ENCODE measurements around the gene DACT2.
"Not testable (repeated sequence)": the region's sequence is repeated elsewhere in the genome, so short reads cannot be mapped to it uniquely, and the experiment has no call there.

DACT2 gene

DNA sequence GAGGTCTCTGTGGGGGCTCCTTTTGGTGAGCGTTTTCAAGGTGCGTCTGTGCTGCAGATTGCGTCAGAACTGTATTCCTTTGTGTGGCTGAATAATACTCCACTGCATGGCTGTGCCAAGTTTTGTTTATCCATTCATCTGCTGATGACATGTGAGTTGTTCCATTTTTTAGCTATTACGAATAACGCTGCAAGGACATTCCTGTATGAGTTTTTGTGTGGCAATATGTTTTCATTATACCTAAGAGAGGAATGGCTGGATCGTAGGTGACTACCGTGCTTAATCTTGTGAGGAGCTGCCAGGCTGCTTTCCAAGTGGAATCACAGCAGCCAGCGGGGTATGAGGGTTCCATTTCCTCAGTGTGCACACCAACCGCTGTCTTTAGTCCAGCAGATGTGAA is 1.1 kb upstream of the DACT2 start:
- DNase-seq: no peak

- no peak for DNase-seq
Measured at GRCh38 chr6:168318579-168319278, 848 bp downstream of the DACT2 start.

DNA sequence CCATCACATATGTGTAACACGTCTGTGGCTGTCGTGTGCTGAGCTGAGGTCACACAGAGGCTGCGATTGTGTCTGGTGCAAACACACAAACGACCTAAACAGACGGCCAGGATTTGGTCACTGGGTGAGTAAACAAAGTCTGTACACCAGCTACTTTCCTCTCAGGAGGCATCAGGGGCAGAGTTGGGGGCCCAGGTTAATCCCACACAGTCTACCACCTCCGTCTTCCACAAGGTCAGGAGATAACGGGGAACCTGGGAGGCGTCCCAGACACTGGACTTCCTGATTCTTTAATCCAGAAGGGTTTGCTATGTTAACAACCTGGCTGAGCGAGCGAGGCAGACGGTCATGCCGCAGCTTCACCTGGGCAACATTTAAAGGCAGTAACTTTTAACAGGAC is 1.5 kb downstream of the DACT2 start:
- no peak for DNase-seq

GRCh38 chr6:168315596-168315995 is 4.0 kb downstream of the DACT2 start:
- DNase-seq: no peak

GRCh38 chr6:168314948-168315347 is 4.6 kb downstream of the DACT2 start:
- no peak for DNase-seq

DNA sequence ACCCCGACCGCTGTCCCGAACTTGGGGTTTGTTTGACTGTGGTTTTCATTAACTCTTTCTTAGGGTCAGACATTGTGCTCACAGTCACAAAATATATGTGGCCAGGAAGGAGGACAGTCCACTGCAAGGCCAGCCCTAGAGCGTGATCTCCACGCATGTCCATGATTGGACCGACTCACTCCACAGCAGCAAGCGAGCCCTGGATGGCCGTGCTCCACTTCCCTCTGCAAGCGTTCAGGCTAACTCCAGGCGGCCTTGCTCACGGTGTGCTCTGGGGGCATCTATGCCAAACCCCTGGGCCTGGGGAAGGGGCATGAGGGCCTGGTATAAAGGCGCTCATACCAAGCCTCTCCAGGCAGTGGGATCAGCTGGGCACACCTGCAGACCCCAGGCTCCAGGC is 5.6 kb downstream of the DACT2 start:
- DNase-seq: no peak

- DNase-seq: no peak
Measured at GRCh38 chr6:168313431-168314011, 6.1 kb downstream of the DACT2 start.

GRCh38 chr6:168312125-168312507 is 7.5 kb downstream of the DACT2 start:
- not testable (repeated sequence) for DNase-seq

GRCh38 chr6:168311410-168312124 is 8.0 kb downstream of the DACT2 start:
- no peak for DNase-seq

DNA sequence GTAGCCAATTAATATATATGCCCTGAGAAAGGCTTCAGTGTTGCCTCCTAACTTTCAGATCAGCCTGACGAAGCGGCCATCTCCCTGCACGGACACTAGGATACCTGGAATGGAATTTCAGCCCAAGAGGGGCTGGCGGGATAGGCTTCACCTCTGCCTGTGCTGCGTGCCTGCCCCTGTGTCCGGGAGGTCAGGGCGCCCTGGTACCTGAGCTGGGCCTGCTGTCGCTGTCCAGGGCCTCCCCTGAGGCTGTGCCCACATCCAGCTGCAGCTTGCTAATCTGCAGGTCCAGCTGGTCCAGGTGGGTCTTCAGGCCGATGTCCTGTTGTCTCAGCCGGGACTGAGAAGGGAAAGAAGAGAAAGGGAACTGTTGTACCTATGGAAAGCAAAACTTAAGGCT is 8.6 kb downstream of the DACT2 start:
- DNase-seq: no peak

DNA sequence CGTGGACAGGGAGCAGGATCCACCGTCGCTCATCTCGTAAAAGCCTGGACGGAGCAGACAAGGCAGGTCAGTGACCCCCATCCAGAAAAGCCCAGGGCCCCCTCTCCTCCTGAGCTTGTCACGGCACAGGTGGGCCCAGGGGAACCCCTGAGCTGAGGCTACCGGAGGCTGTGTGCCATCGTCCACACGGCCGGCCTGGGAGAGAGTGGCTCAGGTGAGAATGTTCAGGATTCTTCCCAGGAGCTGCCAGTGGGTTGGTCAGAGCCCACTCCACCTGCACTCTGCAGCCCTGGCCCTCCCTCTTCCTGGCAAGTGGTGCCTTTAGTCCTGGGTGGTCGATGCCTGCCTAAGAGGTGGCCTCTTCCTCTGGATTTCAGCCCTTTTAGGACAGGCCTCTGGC is 9.2 kb downstream of the DACT2 start:
- DNase-seq: no peak

- DNase-seq: no peak
Measured at GRCh38 chr6:168309997-168310396, 9.6 kb downstream of the DACT2 start.

GRCh38 chr6:168309183-168309582 is 10.4 kb downstream of the DACT2 start:
- no peak for DNase-seq

DNA sequence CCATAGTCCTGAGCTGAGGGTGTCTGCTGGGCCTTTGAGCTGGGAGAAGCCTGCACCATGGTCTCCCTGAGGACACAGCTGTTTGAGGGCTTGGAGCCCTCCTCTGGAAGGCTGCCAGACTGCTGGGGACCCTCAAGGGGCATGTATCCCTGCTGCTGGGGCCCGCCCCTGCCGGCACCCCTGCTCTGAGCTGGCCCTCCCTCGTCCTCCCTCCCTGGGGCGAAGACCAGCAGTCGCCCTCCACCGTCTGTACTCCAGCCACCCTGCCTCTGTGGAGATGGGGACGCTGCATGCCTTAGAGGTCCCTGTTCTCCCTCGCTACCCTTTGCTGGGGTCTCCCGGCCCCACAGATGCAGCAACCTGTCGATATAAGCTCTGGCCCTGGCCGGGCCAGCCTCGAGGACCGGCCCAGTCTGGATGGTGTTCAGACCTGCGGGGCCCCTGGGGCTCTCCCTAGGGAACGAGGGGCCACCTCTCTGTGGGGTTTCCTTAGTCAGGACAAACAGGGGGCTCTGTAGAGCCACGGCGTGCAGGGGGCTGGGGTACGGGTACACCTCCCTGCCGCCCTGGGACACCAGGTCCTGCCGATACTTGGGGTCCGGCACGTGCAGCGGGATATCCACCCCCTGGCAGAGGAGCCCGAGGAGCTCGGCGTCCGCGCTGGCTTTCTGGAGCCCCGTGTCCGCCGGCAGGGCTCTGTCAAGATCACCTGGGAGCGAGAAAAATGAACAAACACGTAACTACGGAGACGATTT is 11.0 kb downstream of the DACT2 start:
- DNase-seq: no peak

- DNase-seq: no peak
Measured at GRCh38 chr6:168307695-168308021, 11.9 kb downstream of the DACT2 start.

DNA sequence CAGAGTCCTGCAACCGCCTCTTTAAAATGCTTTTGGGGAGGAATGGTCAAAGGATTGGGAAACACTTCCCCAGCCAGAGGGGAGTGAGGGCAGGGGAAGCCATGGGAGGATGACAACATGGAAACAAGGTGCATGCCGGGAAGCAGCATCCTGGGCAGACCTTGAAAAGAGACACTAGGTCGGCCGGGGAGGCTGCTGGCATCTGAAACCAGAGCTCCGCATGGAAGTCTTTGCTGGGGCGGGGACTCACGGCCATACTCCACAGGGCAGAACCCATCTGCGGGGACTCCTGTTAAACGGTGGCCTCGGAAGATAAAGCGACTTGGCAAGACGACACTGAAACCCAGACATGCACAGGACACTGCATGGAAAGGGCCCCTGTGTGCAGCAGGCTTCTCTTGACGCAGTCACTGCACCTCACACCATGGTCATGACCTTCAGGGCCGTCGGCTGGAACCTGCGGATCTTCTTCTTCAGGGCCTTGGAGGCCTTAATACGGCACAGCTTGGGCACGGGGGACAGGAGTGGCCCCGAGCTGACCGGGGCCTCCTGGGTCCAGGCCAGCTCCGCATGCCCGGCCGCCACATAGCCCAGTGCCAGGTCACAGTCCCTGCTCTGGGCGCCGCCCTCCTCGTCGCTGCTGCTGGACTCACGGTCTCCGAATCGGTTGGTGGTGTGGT is 12.4 kb downstream of the DACT2 start:
- DNase-seq: no peak

GRCh38 chr6:168305863-168306262 is 13.7 kb downstream of the DACT2 start:
- DNase-seq: no peak

- DNase-seq: no peak
Measured at GRCh38 chr6:168305096-168305749, 14.4 kb downstream of the DACT2 start.

- no peak for DNase-seq
Measured at GRCh38 chr6:168304752-168305015, 14.9 kb downstream of the DACT2 start.

GRCh38 chr6:168303982-168304751 is 15.4 kb downstream of the DACT2 start:
- DNase-seq: no peak

DNA sequence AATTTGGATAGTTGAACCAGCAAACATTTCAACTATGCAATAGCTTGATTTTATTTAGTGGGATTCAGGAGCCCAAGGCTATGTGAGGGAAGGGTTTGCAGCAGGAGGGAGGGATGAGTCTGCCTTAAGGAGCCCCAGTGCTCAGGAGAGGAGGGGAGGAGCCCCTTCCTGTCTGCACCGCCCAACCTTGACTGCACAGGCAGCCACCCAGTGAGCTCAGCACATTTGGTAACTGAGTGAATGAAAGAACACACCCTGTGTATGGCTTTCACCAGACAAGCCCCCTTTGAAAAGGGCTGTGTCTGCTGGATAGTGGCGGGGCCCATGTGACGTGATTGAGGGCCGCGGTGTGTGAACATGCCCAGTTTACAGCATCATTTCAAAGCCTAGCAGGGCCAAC is 17.0 kb downstream of the DACT2 start:
- DNase-seq: no peak
